ENCODE data around the gene FARP1. TPM values are rescaled to one million over a fixed set of nuclear protein-coding genes. Genes with fewer than 3 reads are reported as not detected.

FARP1 gene
- total RNA-seq, 4 donors from 2014 or later, result 13.7 to 38.9 (median 30.2) TPM

DNA sequence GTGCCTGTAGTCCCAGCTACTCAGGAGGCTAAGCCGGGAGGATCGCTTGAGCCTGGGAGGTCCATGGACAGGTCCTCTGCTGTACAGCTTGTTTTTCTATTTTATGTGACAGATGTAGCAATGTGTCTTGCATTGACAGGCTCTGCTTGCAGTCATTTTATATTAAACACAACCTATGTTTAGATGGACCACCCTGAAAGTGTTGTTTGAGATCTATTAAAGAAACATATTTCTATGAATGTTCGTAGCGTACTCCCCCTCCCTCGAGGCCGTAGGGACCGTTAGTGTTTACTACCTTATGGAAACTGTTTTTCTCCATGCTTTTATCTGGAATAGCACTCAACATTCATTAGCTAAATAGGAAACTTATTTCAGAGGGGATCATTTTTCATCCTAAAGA, 99.1 kb downstream of the FARP1 start:
- TF ChIP-seq, protein P1, sequence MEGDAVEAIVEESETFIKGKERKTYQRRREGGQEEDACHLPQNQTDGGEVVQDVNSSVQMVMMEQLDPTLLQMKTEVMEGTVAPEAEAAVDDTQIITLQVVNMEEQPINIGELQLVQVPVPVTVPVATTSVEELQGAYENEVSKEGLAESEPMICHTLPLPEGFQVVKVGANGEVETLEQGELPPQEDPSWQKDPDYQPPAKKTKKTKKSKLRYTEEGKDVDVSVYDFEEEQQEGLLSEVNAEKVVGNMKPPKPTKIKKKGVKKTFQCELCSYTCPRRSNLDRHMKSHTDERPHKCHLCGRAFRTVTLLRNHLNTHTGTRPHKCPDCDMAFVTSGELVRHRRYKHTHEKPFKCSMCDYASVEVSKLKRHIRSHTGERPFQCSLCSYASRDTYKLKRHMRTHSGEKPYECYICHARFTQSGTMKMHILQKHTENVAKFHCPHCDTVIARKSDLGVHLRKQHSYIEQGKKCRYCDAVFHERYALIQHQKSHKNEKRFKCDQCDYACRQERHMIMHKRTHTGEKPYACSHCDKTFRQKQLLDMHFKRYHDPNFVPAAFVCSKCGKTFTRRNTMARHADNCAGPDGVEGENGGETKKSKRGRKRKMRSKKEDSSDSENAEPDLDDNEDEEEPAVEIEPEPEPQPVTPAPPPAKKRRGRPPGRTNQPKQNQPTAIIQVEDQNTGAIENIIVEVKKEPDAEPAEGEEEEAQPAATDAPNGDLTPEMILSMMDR (IDR thresholded peaks at IDR 0.05), result no peak
- ATAC-seq (ENCODE audit: low FRiP score) (no peak), DNase-seq (ENCODE audit: low spot score) (no peak)

DNA sequence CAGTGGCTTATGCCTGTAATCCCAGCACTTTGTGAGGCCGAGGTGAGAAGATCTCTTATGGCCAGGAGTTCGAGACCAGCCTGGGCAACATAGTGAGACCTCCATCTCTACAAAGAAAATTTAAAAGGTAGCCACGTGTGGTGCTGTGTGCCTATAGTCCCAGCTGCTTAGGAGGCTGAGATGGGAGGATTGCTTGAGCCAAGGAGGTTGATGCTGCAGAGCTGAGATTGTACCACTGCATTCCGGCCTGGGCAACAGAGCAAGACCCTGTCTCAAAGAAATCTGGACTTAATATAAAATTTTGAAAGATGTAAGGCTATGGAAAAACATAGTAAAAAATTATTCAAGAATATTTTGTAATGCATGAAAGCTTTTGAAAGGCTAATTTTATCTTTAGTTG, 99.5 kb downstream of the FARP1 start:
- ATAC-seq (ENCODE audit: low FRiP score), result no peak
- no peak for DNase-seq (ENCODE audit: low spot score)
- TF ChIP-seq, protein P1 (IDR thresholded peaks at IDR 0.05), result no peak

DNA sequence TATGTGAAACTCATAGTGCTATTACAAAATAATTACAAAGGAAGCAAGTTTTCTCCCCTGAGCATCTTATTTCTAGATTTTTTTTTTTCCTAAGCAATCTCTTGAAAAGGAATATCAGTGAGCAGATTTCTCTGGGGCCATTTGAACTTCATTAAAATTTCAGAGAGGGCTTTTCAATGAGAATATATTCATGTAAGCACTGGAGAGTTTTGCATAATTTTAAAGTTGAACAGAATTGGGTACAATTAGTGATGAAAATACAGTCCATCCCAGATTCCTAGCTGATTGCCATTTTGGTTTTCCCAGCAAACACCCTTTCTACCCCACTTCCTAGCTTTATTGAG, 101.0 kb downstream of the FARP1 start:
- ATAC-seq (ENCODE audit: low FRiP score) (no peak), DNase-seq (ENCODE audit: low spot score) (no peak)
- TF ChIP-seq, protein P1 (IDR thresholded peaks at IDR 0.05), result no peak

DNA sequence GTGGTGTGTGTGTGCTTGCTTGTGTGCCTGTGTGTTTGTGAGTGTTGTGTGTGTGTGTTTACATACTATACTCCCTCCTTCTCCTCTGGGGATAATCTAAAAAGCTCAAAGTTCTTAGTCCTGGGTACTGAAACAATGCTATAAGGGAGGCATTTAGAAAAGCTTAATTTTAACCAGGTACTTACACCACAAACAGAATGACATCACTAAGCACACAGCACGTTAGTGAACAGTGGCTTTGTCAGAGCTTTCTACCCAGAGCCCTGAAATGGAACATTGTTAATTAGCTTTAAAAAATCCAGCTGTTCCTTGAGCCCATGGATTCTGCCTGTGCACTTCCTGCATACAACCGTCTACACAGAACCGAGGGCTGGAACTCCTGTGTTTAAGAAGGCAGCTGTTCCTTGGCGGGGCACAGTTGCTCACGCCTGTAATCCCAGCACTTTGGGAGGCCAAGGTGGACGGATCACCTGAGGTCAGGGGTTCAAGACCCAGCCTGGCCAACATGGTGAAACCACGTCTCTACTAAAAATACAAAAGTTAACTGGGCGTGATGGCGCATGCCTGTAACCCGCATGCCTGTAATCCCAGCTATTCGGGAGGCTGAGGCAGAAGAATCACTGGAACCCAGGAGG, 103.8 kb downstream of the FARP1 start:
- ATAC-seq (ENCODE audit: low FRiP score), result no peak
- TF ChIP-seq, protein P1 (IDR thresholded peaks at IDR 0.05), result no peak
- DNase-seq (ENCODE audit: low spot score), result no peak

DNA sequence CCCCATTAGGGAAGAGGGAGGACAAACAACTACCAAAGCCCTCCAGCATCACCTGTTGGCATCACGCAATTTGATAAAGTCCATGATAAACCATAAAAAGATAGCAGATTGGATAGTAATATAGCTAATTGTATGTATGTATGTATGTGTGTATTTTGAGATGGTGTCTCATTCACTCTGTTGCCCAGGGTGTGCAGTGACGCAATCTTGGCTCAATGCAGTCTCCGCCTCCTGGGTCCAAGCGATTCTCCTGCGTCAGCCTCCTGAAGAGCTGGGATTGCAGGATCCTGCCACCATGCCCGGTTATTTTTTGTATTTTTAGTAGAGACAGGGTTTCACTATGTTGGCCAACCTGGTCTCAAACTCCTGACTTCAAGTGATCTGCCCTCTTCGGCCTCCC, 108.8 kb downstream of the FARP1 start:
- no peak for ATAC-seq (ENCODE audit: low FRiP score)
- TF ChIP-seq, protein P1 (IDR thresholded peaks at IDR 0.05), result no peak

DNA sequence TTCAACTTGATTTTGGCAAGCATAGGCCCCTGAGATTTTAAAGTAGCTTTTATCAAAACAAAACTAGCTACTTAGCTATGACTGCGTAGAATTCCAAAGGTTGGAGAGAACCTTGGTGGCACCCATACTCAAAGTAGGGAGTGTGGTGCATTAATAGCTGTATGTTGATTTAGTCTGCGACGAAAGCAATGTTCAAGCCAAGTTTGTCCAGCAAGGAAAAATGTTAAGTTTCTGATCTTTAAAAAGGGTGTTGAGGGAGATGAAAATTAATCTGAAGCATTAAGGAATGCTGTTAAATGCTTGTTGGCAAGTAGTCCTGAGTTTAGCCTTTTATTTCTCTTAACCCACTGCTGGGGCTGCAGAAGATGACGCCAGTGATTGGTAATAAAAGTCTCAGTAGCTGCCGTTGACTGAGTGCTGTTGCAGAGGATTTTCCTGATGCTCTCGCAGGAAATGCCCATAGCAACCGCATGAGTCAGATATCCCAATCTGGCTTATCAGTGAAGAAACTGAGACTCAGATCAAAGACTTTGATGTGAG, 110.1 kb downstream of the FARP1 start:
- peak; percentile 37 for ATAC-seq (ENCODE audit: low FRiP score)
- TF ChIP-seq, protein P1 (IDR thresholded peaks at IDR 0.05), result no peak
- DNase-seq (ENCODE audit: low spot score), result no peak

More for the DNA sequence above, 108.8 kb downstream of the FARP1 start:
- DNase-seq (ENCODE audit: low spot score), result no peak

DNA sequence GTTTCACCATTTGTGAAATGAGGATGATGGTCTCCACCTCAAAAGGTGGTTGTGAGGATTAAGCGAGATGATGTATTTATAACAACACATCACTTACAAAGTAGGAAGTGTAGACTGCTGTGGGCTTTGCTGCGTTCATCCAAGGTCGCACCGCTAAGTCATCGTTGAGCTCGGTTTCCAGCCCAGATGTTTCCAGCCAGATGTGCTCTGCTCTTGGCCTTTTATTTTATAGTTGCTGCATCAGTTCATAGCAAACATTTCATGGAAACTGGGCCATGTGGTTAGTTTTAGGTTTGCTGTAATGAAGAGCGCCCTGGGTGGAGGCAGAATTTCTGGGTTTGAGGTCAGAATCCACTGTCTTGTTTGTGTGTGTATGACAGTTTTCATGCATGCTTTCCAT, 110.6 kb downstream of the FARP1 start:
- ATAC-seq (ENCODE audit: low FRiP score), result no peak
- DNase-seq (ENCODE audit: low spot score), result no peak
- TF ChIP-seq, protein P1 (IDR thresholded peaks at IDR 0.05), result no peak

Data from omental fat pad (tissue), 4 donors.